Neural progenitor cell (in vitro differentiated cells): ENCODE results near the gene WNT5B. TPM values are rescaled to one million over a fixed set of nuclear protein-coding genes. Genes with fewer than 3 reads are reported as not detected.
A peak's percentile ranks its signal among the peaks of the same experiment; 100 is the strongest.

ENCODE experiments used
- DNase-seq: peaks from one replicate; pipeline ENCODE4 v3.0.0-alpha.2; 2016; ENCODE audit warnings: low spot score
- H2AFZ ChIP-seq: fragments of 200-600 bp; sonication (generic); replicated peaks from 2 replicates; pipeline ENCODE4 v1.6.1; 2016; ENCODE audit warnings: antibody characterized with exemption
- H3F3A ChIP-seq: fragments of 200-600 bp; sonication (generic); 2 replicates; pipeline ENCODE4 v1.6.1; 2016; ENCODE audit warnings: antibody characterized with exemption, low read depth
- H3K27ac ChIP-seq: fragments of 200-600 bp; sonication (generic); 2 replicates; pipeline ENCODE4 v1.5.1; 2016; ENCODE audit warnings: mild to moderate bottlenecking
- H3K27me3 ChIP-seq: fragments of 200-600 bp; sonication (generic); 2 replicates; pipeline ENCODE4 v1.6.1; 2016; ENCODE audit warnings: mild to moderate bottlenecking, moderate library complexity
- H3K36me3 ChIP-seq: fragments of 200-600 bp; sonication (generic); 2 replicates; pipeline ENCODE4 v1.5.1; 2016
- H3K4me1 ChIP-seq: fragments of 200-600 bp; sonication (generic); 2 replicates; pipeline ENCODE4 v1.6.1; 2016; ENCODE audit warnings: mixed run types
- H3K4me2 ChIP-seq: fragments of 200-600 bp; sonication (generic); 2 replicates; pipeline ENCODE4 v1.6.1; 2016
- H3K4me3 ChIP-seq: fragments of 200-600 bp; sonication (generic); 2 replicates; pipeline ENCODE4 v1.5.1; 2016
- H3K79me2 ChIP-seq: fragments of 200-600 bp; sonication (generic); 2 replicates; pipeline ENCODE4 v1.6.1; 2016; ENCODE audit warnings: low read depth
- H3K9ac ChIP-seq: fragments of 200-600 bp; sonication (generic); 2 replicates; pipeline ENCODE4 v1.6.1; 2016
- H3K9me3 ChIP-seq: fragments of 200-600 bp; sonication (generic); 2 replicates; pipeline ENCODE4 v1.5.1; 2016; ENCODE audit warnings: low read depth
- H4K20me1 ChIP-seq: fragments of 200-600 bp; sonication (generic); 2 replicates; pipeline ENCODE4 v1.6.1; 2016; ENCODE audit warnings: low read depth
- H3K27ac Mint-ChIP-seq: 3 replicates; pipeline ENCODE4 v1.8.0; 2021; ENCODE audit warnings: mixed read lengths
- H3K27me3 Mint-ChIP-seq: 2 replicates; pipeline ENCODE4 v1.8.0; 2022; ENCODE audit warnings: low read depth, mild to moderate bottlenecking, inconsistent platforms, moderate library complexity, mixed read lengths; ENCODE audit not compliant: insufficient read depth
- H3K36me3 Mint-ChIP-seq: 3 replicates; pipeline ENCODE4 v1.8.0; 2021; ENCODE audit warnings: mixed read lengths
- H3K4me1 Mint-ChIP-seq: 3 replicates; pipeline ENCODE4 v1.8.0; 2021; ENCODE audit warnings: mixed read lengths
- H3K4me3 Mint-ChIP-seq: 3 replicates; pipeline ENCODE4 v1.8.0; 2021; ENCODE audit warnings: mild to moderate bottlenecking, moderate library complexity, mixed read lengths
- H3K9me3 Mint-ChIP-seq: 3 replicates; pipeline ENCODE4 v1.8.0; 2020; ENCODE audit warnings: mixed read lengths
- EZH2 ChIP-seq: fragments of 200-600 bp; sonication (generic); IDR thresholded peaks from 2 replicates; pipeline ENCODE4 v1.6.1; 2017; ENCODE audit warnings: antibody characterized with exemption, mild to moderate bottlenecking, moderate library complexity
- EZH2phosphoT487 ChIP-seq: fragments of 200-600 bp; sonication (generic); IDR thresholded peaks from 2 replicates; pipeline ENCODE4 v1.6.1; 2017; ENCODE audit warnings: antibody characterized with exemption
- total RNA-seq: library from RNA; depleted of rRNA; stranded (reverse); fragments of >200 nt; gene quantifications from 2 replicates; pipeline ENCODE4 v1.2.3, GENCODE V29; 2015; ENCODE audit warnings: low replicate concordance
- TF ChIP-seq, protein P1 (sequence below): fragments of 200-600 bp; sonication (generic); IDR thresholded peaks from 2 replicates; pipeline ENCODE4 v1.5.1; 2017; ENCODE audit warnings: antibody characterized with exemption, mild to moderate bottlenecking

WNT5B gene
- total RNA-seq, 1 donor from 2014 or later = 43.7 TPM

DNA sequence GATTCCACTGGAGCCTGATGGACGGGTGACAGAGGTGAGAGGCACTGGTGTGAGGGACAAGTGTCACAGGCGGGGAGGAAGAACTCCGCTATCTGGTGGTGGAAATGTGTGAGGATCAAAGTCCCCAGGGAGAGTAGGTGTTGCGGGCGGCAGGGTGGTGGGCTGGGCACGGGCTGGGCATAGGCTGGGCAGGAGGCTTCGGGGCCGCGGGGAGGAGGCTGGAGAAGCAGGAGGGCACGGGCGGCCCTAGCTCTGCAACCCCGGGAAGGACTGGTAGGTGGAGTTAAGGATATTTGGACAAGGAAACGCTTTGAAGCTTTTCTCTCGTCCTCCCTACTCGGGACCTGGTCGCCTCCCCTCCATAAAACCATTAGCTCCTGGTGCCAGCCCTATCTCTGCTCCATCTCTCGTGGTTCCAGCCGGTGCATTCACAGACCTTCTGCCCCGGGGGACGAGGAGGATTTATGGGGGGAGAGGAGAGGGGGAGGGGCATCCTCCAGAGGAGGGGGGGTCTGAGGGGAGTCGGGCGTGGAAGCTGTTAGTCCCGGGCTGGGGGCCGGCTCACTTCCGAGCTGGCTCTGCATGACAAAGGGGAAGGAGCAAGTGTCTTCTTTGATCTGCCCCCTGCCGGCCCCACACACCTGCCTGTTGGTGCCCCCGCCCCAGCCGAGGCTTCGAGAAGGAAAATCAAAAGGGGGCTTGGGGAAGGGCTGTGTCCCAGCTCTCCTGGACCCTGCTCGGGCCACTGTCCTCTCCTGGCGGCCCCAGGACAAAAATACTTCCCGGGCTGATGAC, 504 bp downstream of the WNT5B start:
- Mint-ChIP-seq H3K27ac (peak overlapping the region; percentile 9), H3K4me3 (peak overlapping the region; percentile 84), H3K4me1 (peaks cover 53% of the 10 kb centered on the region), H3K36me3 (peaks cover 10% of the 10 kb centered on the region), H3K9me3 (no peaks in the 10 kb centered on the region), H3K27me3 (peaks cover 30% of the 10 kb centered on the region)
- Histone ChIP-seq H3K79me2 (no peaks in the 10 kb centered on the region), H3K4me1 (peaks cover 50% of the 10 kb centered on the region), H3K27ac (no peak overlapping the region), H3K36me3 (no peaks in the 10 kb centered on the region), H3K27me3 (peaks cover 70% of the 10 kb centered on the region), H3K4me3 (peak overlapping the region; percentile 63), H3F3A (peaks cover 27% of the 10 kb centered on the region), H4K20me1 (peaks cover 86% of the 10 kb centered on the region), H2AFZ (no peak overlapping the region), H3K9me3 (no peaks in the 10 kb centered on the region), H3K4me2 (peak overlapping the region; percentile 98), H3K9ac (no peak overlapping the region)
- TF ChIP-seq EZH2phosphoT487 (no peak), EZH2 (no peak)
- TF ChIP-seq, protein P1, sequence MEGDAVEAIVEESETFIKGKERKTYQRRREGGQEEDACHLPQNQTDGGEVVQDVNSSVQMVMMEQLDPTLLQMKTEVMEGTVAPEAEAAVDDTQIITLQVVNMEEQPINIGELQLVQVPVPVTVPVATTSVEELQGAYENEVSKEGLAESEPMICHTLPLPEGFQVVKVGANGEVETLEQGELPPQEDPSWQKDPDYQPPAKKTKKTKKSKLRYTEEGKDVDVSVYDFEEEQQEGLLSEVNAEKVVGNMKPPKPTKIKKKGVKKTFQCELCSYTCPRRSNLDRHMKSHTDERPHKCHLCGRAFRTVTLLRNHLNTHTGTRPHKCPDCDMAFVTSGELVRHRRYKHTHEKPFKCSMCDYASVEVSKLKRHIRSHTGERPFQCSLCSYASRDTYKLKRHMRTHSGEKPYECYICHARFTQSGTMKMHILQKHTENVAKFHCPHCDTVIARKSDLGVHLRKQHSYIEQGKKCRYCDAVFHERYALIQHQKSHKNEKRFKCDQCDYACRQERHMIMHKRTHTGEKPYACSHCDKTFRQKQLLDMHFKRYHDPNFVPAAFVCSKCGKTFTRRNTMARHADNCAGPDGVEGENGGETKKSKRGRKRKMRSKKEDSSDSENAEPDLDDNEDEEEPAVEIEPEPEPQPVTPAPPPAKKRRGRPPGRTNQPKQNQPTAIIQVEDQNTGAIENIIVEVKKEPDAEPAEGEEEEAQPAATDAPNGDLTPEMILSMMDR = no peak
- peak; percentile 61 for DNase-seq

DNA sequence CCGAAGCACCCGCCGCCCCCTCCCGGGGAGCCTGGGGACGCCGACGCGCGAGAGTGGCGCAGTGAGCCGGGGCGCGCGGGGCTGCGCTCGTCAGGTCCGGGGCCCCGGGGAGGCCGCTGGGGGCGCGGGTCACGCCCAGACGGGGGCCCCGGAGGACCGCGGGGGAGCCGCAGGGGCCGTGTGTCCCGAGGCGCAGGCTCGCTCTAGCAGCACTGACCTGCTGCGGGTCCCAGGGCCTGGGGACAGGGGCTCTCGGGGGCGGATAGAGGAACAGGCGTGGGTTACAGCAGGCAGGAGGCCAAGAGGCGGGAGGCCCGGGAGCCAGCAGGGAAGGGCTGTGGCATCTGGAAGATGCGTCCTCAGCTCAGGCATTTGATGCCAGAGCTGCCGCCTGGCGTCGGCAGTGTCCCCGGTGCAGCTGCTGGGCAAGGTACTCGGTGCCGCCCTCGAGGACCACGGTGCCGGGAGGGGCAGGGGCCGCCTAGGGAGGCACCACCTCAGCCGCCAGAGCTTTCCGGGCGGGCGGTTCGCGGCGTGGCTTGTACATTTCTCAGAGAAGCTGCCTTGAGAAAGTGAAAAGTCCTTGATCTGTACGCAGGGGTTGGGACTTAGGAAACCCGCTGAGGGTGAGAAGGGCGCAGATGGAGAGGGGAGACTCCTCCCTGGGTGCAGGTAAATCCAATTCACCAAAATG, 1.2 kb downstream of the WNT5B start:
- peak; percentile 82 for TF ChIP-seq EZH2
- TF ChIP-seq, protein P1 = peak; percentile 24
- peak; percentile 75 for TF ChIP-seq EZH2phosphoT487
- Histone ChIP-seq H3K4me3 (peak overlapping the region; percentile 63), H3K79me2 (no peaks in the 10 kb centered on the region), H3K36me3 (no peaks in the 10 kb centered on the region), H3K9me3 (no peaks in the 10 kb centered on the region), H4K20me1 (peaks cover 86% of the 10 kb centered on the region), H3K27me3 (peaks cover 73% of the 10 kb centered on the region), H2AFZ (no peak overlapping the region), H3K4me2 (peak overlapping the region; percentile 98), H3K27ac (no peak overlapping the region), H3F3A (peaks cover 27% of the 10 kb centered on the region), H3K4me1 (peaks cover 43% of the 10 kb centered on the region), H3K9ac (no peak overlapping the region)
- Mint-ChIP-seq H3K36me3 (peaks cover 10% of the 10 kb centered on the region), H3K4me3 (peak overlapping the region; percentile 84), H3K4me1 (peaks cover 55% of the 10 kb centered on the region), H3K9me3 (no peaks in the 10 kb centered on the region), H3K27ac (no peak overlapping the region), H3K27me3 (peaks cover 28% of the 10 kb centered on the region)
- peak; percentile 69 for DNase-seq

- H3K36me3 ChIP-seq = no peaks in the 10 kb centered on the region
- Mint-ChIP-seq H3K36me3 (peaks cover 10% of the 10 kb centered on the region), H3K9me3 (no peaks in the 10 kb centered on the region), H3K4me1 (peaks cover 54% of the 10 kb centered on the region), H3K27ac (no peak overlapping the region), H3K4me3 (peak overlapping the region; percentile 82), H3K27me3 (peaks cover 28% of the 10 kb centered on the region)
- H4K20me1 ChIP-seq = peaks cover 86% of the 10 kb centered on the region
- H3K4me2 ChIP-seq = peak overlapping the region; percentile 98
- TF ChIP-seq EZH2phosphoT487 (no peak), EZH2 (peak; percentile 59)
- TF ChIP-seq, protein P1 = no peak
- H3K4me1 ChIP-seq = peaks cover 41% of the 10 kb centered on the region
- DNase-seq = peak; percentile 53
- no peak overlapping the region for H3K27ac ChIP-seq
- H2AFZ ChIP-seq = no peak overlapping the region
- H3K4me3 ChIP-seq = peak overlapping the region; percentile 63
- H3K9me3 ChIP-seq = no peaks in the 10 kb centered on the region
- H3K79me2 ChIP-seq = no peaks in the 10 kb centered on the region
- H3K27me3 ChIP-seq = peaks cover 73% of the 10 kb centered on the region
- H3K9ac ChIP-seq = no peak overlapping the region
- H3F3A ChIP-seq = peaks cover 27% of the 10 kb centered on the region
Measured at GRCh38 chr12:1630827-1631591, 2.0 kb downstream of the WNT5B start.
